Fibroblast of lung (primary cell): ENCODE data around the gene HAUS3. TPM values are rescaled to one million over a fixed set of nuclear protein-coding genes. Genes with fewer than 3 reads are reported as not detected.
"Not testable (repeated sequence)": the region's sequence is repeated elsewhere in the genome, so short reads cannot be mapped to it uniquely, and the experiment has no call there.

Source experiments
- DNase-seq, 2 donors: peaks; one replicate each; pipeline versions ENCODE4 v3.0.0 to v3.0.0-alpha.2; 2010; ENCODE audit warnings: low read depth in 2 of 2
- H2AFZ ChIP-seq: 2 replicates; pipeline ENCODE4 v1.5.1; 2012; ENCODE audit warnings: low read length, control low read depth, inconsistent platforms
- H3K27ac ChIP-seq: 2 replicates; pipeline ENCODE4 v1.5.1; 2011; ENCODE audit warnings: low read length, control low read depth; ENCODE audit not compliant: insufficient read depth
- H3K27me3 ChIP-seq: 2 replicates; pipeline ENCODE4 v1.5.1; 2011; ENCODE audit warnings: mild to moderate bottlenecking, low read length; ENCODE audit not compliant: control insufficient read depth, insufficient read depth
- H3K36me3 ChIP-seq: 2 replicates; pipeline ENCODE4 v1.5.1; 2011; ENCODE audit warnings: low read length; ENCODE audit not compliant: control insufficient read depth, insufficient read depth
- H3K4me1 ChIP-seq: 2 replicates; pipeline ENCODE4 v1.5.1; 2011; ENCODE audit warnings: low read length; ENCODE audit not compliant: control insufficient read depth, insufficient read depth; ENCODE audit errors: extremely low read depth
- H3K4me2 ChIP-seq: 2 replicates; pipeline ENCODE4 v1.5.1; 2011; ENCODE audit warnings: low read length, control low read depth; ENCODE audit not compliant: insufficient read depth; ENCODE audit errors: extremely low read depth
- H3K4me3 ChIP-seq, 4 experiments: fragments of 200-600 bp in 1 of 4; sonication (generic) in 1 of 4; replicated peaks in 1 of 4; 2 replicates each; pipeline ENCODE4 v1.5.1; 2011 to 2016; ENCODE audit warnings: low read length in 4 of 4, low read depth in 3 of 4, mild to moderate bottlenecking in 3 of 4, control low read depth in 2 of 4, inconsistent platforms in 1 of 4, mixed read lengths in 1 of 4; ENCODE audit not compliant: insufficient read depth in 1 of 4; ENCODE audit errors: control extremely low read depth in 1 of 4
- H3K79me2 ChIP-seq: 2 replicates; pipeline ENCODE4 v1.5.1; 2012; ENCODE audit warnings: mild to moderate bottlenecking, low read length, inconsistent platforms; ENCODE audit not compliant: control insufficient read depth, insufficient read depth
- H3K9ac ChIP-seq: 2 replicates; pipeline ENCODE4 v1.5.1; 2011; ENCODE audit warnings: mild to moderate bottlenecking, low read length, control low read depth; ENCODE audit not compliant: insufficient read depth
- H3K9me3 ChIP-seq: 2 replicates; pipeline ENCODE4 v1.5.1; 2012; ENCODE audit warnings: low read depth, low read length; ENCODE audit not compliant: control insufficient read depth, insufficient read depth
- H4K20me1 ChIP-seq: 2 replicates; pipeline ENCODE4 v1.5.1; 2011; ENCODE audit warnings: low read length; ENCODE audit not compliant: control insufficient read depth, insufficient read depth; ENCODE audit errors: extremely low read depth
- CTCF ChIP-seq, 2 donors: IDR thresholded peaks in 1 of 2; conservative IDR thresholded peaks in 1 of 2; 1 replicate in 1 of 2; 2 replicates in 1 of 2; pipeline ENCODE4 v1.5.1; 2011 to 2012; ENCODE audit warnings: low read length in 2 of 2, control low read depth in 1 of 2, inconsistent platforms in 1 of 2, low read depth in 1 of 2, mild to moderate bottlenecking in 1 of 2
- EZH2 ChIP-seq: IDR thresholded peaks from 2 replicates; pipeline ENCODE4 v1.5.1; 2012; ENCODE audit warnings: low read length, control low read depth, mild to moderate bottlenecking; ENCODE audit errors: missing control alignments
- polyA plus RNA-seq, 2 donors: library from polyadenylated mRNA; depleted of rRNA in 1 of 2; stranded (reverse) in 1 of 2; unstranded in 1 of 2; fragments of >200 nt; gene quantifications; 2 replicates each; pipeline ENCODE4 v1.2.1, GENCODE V29; 2011 to 2012; ENCODE audit warnings: missing spikeins in 1 of 2
- total RNA-seq: library from RNA; depleted of rRNA; stranded (reverse); fragments of >200 nt; gene quantifications from 2 replicates; pipeline ENCODE4 v1.2.1, GENCODE V29; 2014

The HAUS3 gene
- total and polyA plus RNA-seq, 2 donors (not counting 1 experiment from before 2014, with no cell fraction given), result 5.3 TPM

- H3K4me2 ChIP-seq, result no peak overlapping the region
- no peaks in the 10 kb centered on the region for H3K79me2 ChIP-seq
- DNase-seq, result peak in 1 of 2 donors; percentile 80
- no peaks in the 10 kb centered on the region for H3K36me3 ChIP-seq
- no peak overlapping the region for H3K27ac ChIP-seq
- no peaks in the 10 kb centered on the region for H3K9me3 ChIP-seq
- H3K4me3 ChIP-seq, result no peak overlapping the region
- H3K9ac ChIP-seq, result no peak overlapping the region
- no peaks in the 10 kb centered on the region for H4K20me1 ChIP-seq
- no peak overlapping the region for H2AFZ ChIP-seq
- no peaks in the 10 kb centered on the region for H3K4me1 ChIP-seq
- H3K27me3 ChIP-seq, result no peaks in the 10 kb centered on the region
- no peak for TF ChIP-seq EZH2
Observed at GRCh38 chr4:2217726-2218125, 24.2 kb downstream of the HAUS3 start.

- no peaks in the 10 kb centered on the region for H4K20me1 ChIP-seq
- no peak overlapping the region for H3K4me2 ChIP-seq
- H2AFZ ChIP-seq, result no peak overlapping the region
- no peak for DNase-seq
- H3K27me3 ChIP-seq, result no peaks in the 10 kb centered on the region
- no peaks in the 10 kb centered on the region for H3K36me3 ChIP-seq
- H3K9ac ChIP-seq, result no peak overlapping the region
- no peaks in the 10 kb centered on the region for H3K4me1 ChIP-seq
- TF ChIP-seq CTCF (conservative IDR thresholded peaks at IDR 0.05 in 1 of 2, IDR thresholded peaks at IDR 0.05 in 1 of 2; ENCODE audit: low read depth in 1 of 2, low read length in 2 of 2), result no peak
- no peak overlapping the region for H3K4me3 ChIP-seq
- no peaks in the 10 kb centered on the region for H3K79me2 ChIP-seq
- H3K27ac ChIP-seq, result no peak overlapping the region
- H3K9me3 ChIP-seq, result no peaks in the 10 kb centered on the region
Observed at GRCh38 chr4:2212831-2213230, 29.1 kb downstream of the HAUS3 start.

- H3K27ac ChIP-seq, H4K20me1 ChIP-seq, DNase-seq, H3K27me3 ChIP-seq, H3K4me2 ChIP-seq, H3K4me1 ChIP-seq, H3K9ac ChIP-seq, H3K9me3 ChIP-seq, H2AFZ ChIP-seq, H3K36me3 ChIP-seq, H3K79me2 ChIP-seq, H3K4me3 ChIP-seq: not testable (repeated sequence)
Observed at GRCh38 chr4:2202789-2203188, 39.1 kb downstream of the HAUS3 start.

GRCh38 chr4:2194496-2194895 is 47.4 kb downstream of the HAUS3 start:
- TF ChIP-seq CTCF (conservative IDR thresholded peaks at IDR 0.05 in 1 of 2, IDR thresholded peaks at IDR 0.05 in 1 of 2; ENCODE audit: low read depth in 1 of 2, low read length in 2 of 2), result no peak
- TF ChIP-seq EZH2, result no peak
- Histone ChIP-seq H3K9ac (no peak overlapping the region), H4K20me1 (no peaks in the 10 kb centered on the region), H3K36me3 (no peaks in the 10 kb centered on the region), H3K79me2 (no peaks in the 10 kb centered on the region), H2AFZ (no peak overlapping the region), H3K27ac (no peak overlapping the region), H3K4me1 (no peaks in the 10 kb centered on the region), H3K9me3 (no peaks in the 10 kb centered on the region), H3K27me3 (no peaks in the 10 kb centered on the region), H3K4me2 (no peak overlapping the region), H3K4me3 (no peak overlapping the region)
- peak in 1 of 2 donors; percentile 25 for DNase-seq
